Ectodermal cell (in vitro differentiated cells): Measurements from ENCODE around the gene LYPLA2. TPM values are rescaled to one million over a fixed set of nuclear protein-coding genes. Genes with fewer than 3 reads are reported as not detected.

Experiments used
- H3K27ac ChIP-seq: 2 replicates; pipeline ENCODE4 v1.7.0; 2013; ENCODE audit warnings: mild to moderate bottlenecking, low read depth, low read length; ENCODE audit not compliant: insufficient read depth, poor library complexity, severe bottlenecking
- H3K27me3 ChIP-seq: 2 replicates; pipeline ENCODE4 v1.7.0; 2013; ENCODE audit warnings: mild to moderate bottlenecking, low read length; ENCODE audit not compliant: insufficient read depth, control insufficient read depth, poor library complexity, severe bottlenecking
- H3K36me3 ChIP-seq: one replicate; pipeline ENCODE4 v1.7.0; 2013; ENCODE audit warnings: low read length; ENCODE audit not compliant: control insufficient read depth, insufficient read depth
- H3K4me1 ChIP-seq: one replicate; pipeline ENCODE4 v1.7.0; 2013; ENCODE audit warnings: low read length; ENCODE audit not compliant: control insufficient read depth, insufficient read depth
- H3K4me3 ChIP-seq: 2 replicates; pipeline ENCODE4 v1.7.0; 2013; ENCODE audit warnings: low read depth, low read length, control low read depth; ENCODE audit not compliant: insufficient read depth
- H3K9me3 ChIP-seq: 2 replicates; pipeline ENCODE4 v1.7.0; 2013; ENCODE audit warnings: mild to moderate bottlenecking, low read length, moderate library complexity; ENCODE audit not compliant: control insufficient read depth
- WGBS, 2 experiments: methylation state at CpG; one replicate each; pipeline ENCODE4 v1.1.7; 2013; ENCODE audit warnings: missing lambda C conversion rate in 2 of 2; 5-methylcytosine and 5-hydroxymethylcytosine counted together
- polyA plus RNA-seq, 4 experiments: library from polyadenylated mRNA; stranded (reverse); fragments of 50-300 nt; gene quantifications; one replicate each; pipeline ENCODE4 v1.2.3, GENCODE V29; 2013

The LYPLA2 gene
- 83.2 TPM for polyA plus RNA-seq (2013, experiment 1 of 4)
- 90.4 TPM for polyA plus RNA-seq (2013, experiment 2 of 4)
- 67.3 TPM for polyA plus RNA-seq (2013, experiment 3 of 4)
- polyA plus RNA-seq (2013, experiment 4 of 4): 74.7 TPM

- Histone ChIP-seq H3K4me1 (peaks cover 6% of the 10 kb centered on the region), H3K4me3 (peak within 1 kb of the TSS; percentile 69), H3K27ac (no peak within 1 kb of the TSS), H3K9me3 (no peaks in the 10 kb centered on the region), H3K27me3 (no peaks in the 10 kb centered on the region), H3K36me3 (peaks cover 18% of the 10 kb centered on the region)
- 2% methylated on average over 47 of the region's 47 CpGs for WGBS, 2 experiments
These were observed at the start of gene LYPLA2 for GRCh38 chr1:23790696-23791515. LYPLA2 (plus strand) TSS chr1:23791145; CDS start chr1:23792683, 1,538 bp downstream.

GRCh38 chr1:23741609-23742008 lies 49.3 kb upstream of the LYPLA2 start:
- H3K4me1 ChIP-seq: no peaks in the 10 kb centered on the region
- no peaks in the 10 kb centered on the region for H3K27me3 ChIP-seq
- H3K9me3 ChIP-seq: no peaks in the 10 kb centered on the region
- H3K36me3 ChIP-seq: no peaks in the 10 kb centered on the region
- H3K4me3 ChIP-seq: no peak overlapping the region
- WGBS, 2 experiments: 96 to 97% methylated on average over 4 to 5 of the region's 5 CpGs
- H3K27ac ChIP-seq: no peak overlapping the region

- H3K4me1 ChIP-seq: no peaks in the 10 kb centered on the region
- H3K9me3 ChIP-seq: no peaks in the 10 kb centered on the region
- no peaks in the 10 kb centered on the region for H3K27me3 ChIP-seq
- no peak overlapping the region for H3K27ac ChIP-seq
- peak overlapping the region; percentile 68 for H3K4me3 ChIP-seq
- no peaks in the 10 kb centered on the region for H3K36me3 ChIP-seq
- 16% methylated on average over 28 of the region's 28 CpGs for WGBS, 2 experiments
These were observed 48.2 kb upstream of the LYPLA2 start for GRCh38 chr1:23742670-23743286.

- 0% methylated on average over 119 of the region's 119 CpGs for WGBS, 2 experiments
- Histone ChIP-seq H3K9me3 (no peaks in the 10 kb centered on the region), H3K4me3 (peak within 1 kb of the TSS; percentile 68), H3K27me3 (no peaks in the 10 kb centered on the region), H3K36me3 (no peaks in the 10 kb centered on the region), H3K27ac (no peak within 1 kb of the TSS), H3K4me1 (no peaks in the 10 kb centered on the region)
These were observed 47.4 kb upstream of the LYPLA2 start, which contains the start of gene ELOA for GRCh38 chr1:23743287-23744152. ELOA (plus strand) TSS chr1:23743471; CDS start chr1:23743504, 33 bp downstream.

- H3K4me3 ChIP-seq: no peak overlapping the region
These were observed 45.4 kb upstream of the LYPLA2 start for GRCh38 chr1:23745515-23745914.

GRCh38 chr1:23748016-23748415 lies 42.9 kb upstream of the LYPLA2 start:
- no peak overlapping the region for H3K4me3 ChIP-seq

More at GRCh38 chr1:23745515-23745914, 45.4 kb upstream of the LYPLA2 start:
- H3K9me3 ChIP-seq: no peaks in the 10 kb centered on the region
- H3K27me3 ChIP-seq: no peaks in the 10 kb centered on the region
- WGBS, 2 experiments: 96 to 100% methylated on average over 1 of the region's 1 CpG
- H3K27ac ChIP-seq: no peak overlapping the region
- peaks cover 2% of the 10 kb centered on the region for H3K36me3 ChIP-seq
- H3K4me1 ChIP-seq: no peaks in the 10 kb centered on the region

GRCh38 chr1:23751050-23751814 lies 39.7 kb upstream of the LYPLA2 start:
- H3K27ac ChIP-seq: no peak overlapping the region
- no peaks in the 10 kb centered on the region for H3K27me3 ChIP-seq
- H3K4me1 ChIP-seq: no peaks in the 10 kb centered on the region
- peaks cover 56% of the 10 kb centered on the region for H3K36me3 ChIP-seq
- WGBS, 2 experiments: 82 to 88% methylated on average over 11 of the region's 11 CpGs
- H3K9me3 ChIP-seq: no peaks in the 10 kb centered on the region
- no peak overlapping the region for H3K4me3 ChIP-seq

More at GRCh38 chr1:23748016-23748415, 42.9 kb upstream of the LYPLA2 start:
- Histone ChIP-seq H3K27ac (no peak overlapping the region), H3K9me3 (no peaks in the 10 kb centered on the region), H3K4me1 (no peaks in the 10 kb centered on the region), H3K27me3 (no peaks in the 10 kb centered on the region), H3K36me3 (peaks cover 24% of the 10 kb centered on the region)
- WGBS, 2 experiments: 95 to 96% methylated on average over 3 of the region's 3 CpGs

- no peaks in the 10 kb centered on the region for H3K4me1 ChIP-seq
- H3K4me3 ChIP-seq: no peak overlapping the region
- no peaks in the 10 kb centered on the region for H3K27me3 ChIP-seq
- H3K9me3 ChIP-seq: no peaks in the 10 kb centered on the region
- H3K27ac ChIP-seq: no peak overlapping the region
- peaks cover 62% of the 10 kb centered on the region for H3K36me3 ChIP-seq
- 96 to 97% methylated on average over 4 of the region's 4 CpGs for WGBS, 2 experiments
These were observed 39.1 kb upstream of the LYPLA2 start for GRCh38 chr1:23751815-23752200.

- Histone ChIP-seq H3K9me3 (no peaks in the 10 kb centered on the region), H3K27ac (no peak overlapping the region), H3K36me3 (peaks cover 73% of the 10 kb centered on the region), H3K27me3 (no peaks in the 10 kb centered on the region), H3K4me3 (no peak overlapping the region), H3K4me1 (no peaks in the 10 kb centered on the region)
- 90 to 94% methylated on average over 1 of the region's 1 CpG for WGBS, 2 experiments
These were observed 38.0 kb upstream of the LYPLA2 start for GRCh38 chr1:23752909-23753308.
